Ovary (tissue), 9 donors: ENCODE results near the gene PARD3B. TPM values are rescaled to one million over a fixed set of nuclear protein-coding genes. Genes with fewer than 3 reads are reported as not detected.

Experiments
- DNase-seq, 5 donors: peaks; one replicate each; pipeline ENCODE4 v3.0.0-alpha.2; 2019 to 2020
- H3K27ac ChIP-seq, 2 donors: fragments of 200-600 bp; one replicate each; pipeline versions ENCODE4 v1.5.1 to v1.8.0; 2019 to 2022
- H3K27me3 ChIP-seq: fragments of 200-600 bp; one replicate; pipeline ENCODE4 v1.8.0; 2022
- H3K36me3 ChIP-seq: fragments of 200-600 bp; sonication (generic); one replicate; pipeline ENCODE4 v1.5.1; 2019
- H3K4me1 ChIP-seq: one replicate; pipeline ENCODE4 v1.8.1; 2013; ENCODE audit warnings: mild to moderate bottlenecking, moderate library complexity; ENCODE audit not compliant: insufficient read depth
- H3K4me3 ChIP-seq: fragments of 200-600 bp; sonication (generic); one replicate; pipeline ENCODE4 v1.5.1; 2017
- H3K9me3 ChIP-seq, 2 donors: fragments of 200-600 bp in 1 of 2; sonication (generic) in 1 of 2; one replicate each; pipeline versions ENCODE4 v1.5.1 to v1.8.1; 2013 to 2019; ENCODE audit warnings: mild to moderate bottlenecking in 1 of 2, moderate library complexity in 1 of 2
- EP300 ChIP-seq: sonication (generic); formaldehyde crosslinking; IDR thresholded peaks from one replicate; pipeline ENCODE4 v1.6.1; 2017; ENCODE audit warnings: antibody characterized with exemption
- POLR2A ChIP-seq: fragments of 450-650 bp; IDR thresholded peaks from one replicate; pipeline ENCODE4 v1.6.1; 2017; ENCODE audit warnings: antibody characterized with exemption, mild to moderate bottlenecking, moderate library complexity
- WGBS, 3 donors: extraction: QIAGEN DNeasy Blood & Tissue Kit in 1 of 3; methylation state at CpG; one replicate each; pipeline versions ENCODE4 v1.1.5 to v1.1.7; 2013 to 2017; 5-methylcytosine and 5-hydroxymethylcytosine counted together
- intact Hi-C, 4 donors: fragments of 100-400 bp; cut with DNase I; formaldehyde crosslinking; loops; one replicate each; pipeline versions ENCODE4 v1.11.0 to v1.15.1; 2022 to 2023
- polyA plus RNA-seq, 2 donors: library from polyadenylated mRNA; stranded (reverse); fragments of 200-250 nt in 1 of 2; fragments of 350-450 nt in 1 of 2; fragmentation: Illumina TruSeq in 1 of 2; extraction: RNeasy Lipid Tissue Mini Kit (QIAGEN cat#74804) in 1 of 2; gene quantifications; one replicate each; pipeline ENCODE4 v1.2.3, GENCODE V29; 2013 to 2014
- total RNA-seq, 7 donors: library from RNA; depleted of rRNA in 2 of 7; stranded (reverse); fragments of >200 nt in 2 of 7; fragmentation: NEBNext Ultra II Directional in 3 of 7; extraction: Animal tissue kit (Norgen Biotek cat#: 25700) in 3 of 7; gene quantifications; one replicate each; pipeline versions ENCODE4 v1.1.0 to v1.2.4, GENCODE V29; 2016 to 2023
- TF ChIP-seq, protein P1 (sequence below), 3 donors: fragments of 450-650 bp in 2 of 3; fragments of 200-600 bp in 1 of 3; IDR thresholded peaks; one replicate each; pipeline versions ENCODE4 v1.5.1 to v1.8.0; 2016 to 2022; ENCODE audit warnings: antibody characterized with exemption in 3 of 3, mild to moderate bottlenecking in 1 of 3
- donor health status: DM: no; HTN: no; CAD: no; lungs with moderate emphysema.
- donor health status: DM: no; HTN: no; CAD: no.
- donor health status: Bipolar disorder and iron deficiency.
- donor health status: DM: yes; HTN: yes; CAD: no.
- donor health status: DM: no; HTN: no; CAD: no.
- donor health status: DM: yes; HTN: yes; CAD: no.

The PARD3B gene
- total and polyA plus RNA-seq, 9 donors, result 8.2 to 46.6 (median 28.7) TPM

DNA sequence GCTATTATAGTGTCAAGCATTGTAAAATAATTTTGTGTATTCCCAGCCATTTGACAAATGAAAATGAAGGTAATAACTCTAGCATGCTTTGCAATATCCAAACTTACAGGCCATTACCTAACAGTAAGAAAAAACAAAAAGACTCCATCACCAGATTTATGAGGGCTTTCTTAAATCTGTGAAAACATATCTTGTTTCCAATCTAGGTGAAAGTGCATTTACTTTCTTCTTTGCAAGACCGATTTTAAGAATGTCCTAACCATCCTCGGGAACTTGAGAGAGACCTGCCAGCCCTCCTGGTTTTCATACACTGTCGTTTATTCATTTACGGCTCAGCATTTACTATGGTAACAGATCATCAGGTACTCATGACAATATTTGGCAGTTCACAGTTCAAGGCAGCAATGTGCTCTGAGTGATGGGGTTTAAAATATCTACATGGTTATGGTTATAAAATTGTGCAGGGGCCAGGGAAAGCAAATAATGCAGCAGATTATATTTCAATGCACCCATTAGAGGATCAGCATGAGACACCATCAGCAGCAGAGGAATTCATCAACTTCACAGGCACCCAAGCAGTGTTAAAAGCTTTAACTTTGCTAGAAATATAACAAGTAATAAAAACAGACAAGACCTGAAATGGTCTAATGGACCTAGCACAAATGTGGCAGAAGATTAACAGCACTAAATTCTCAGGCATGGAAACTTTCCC lies 34.4 kb upstream of the PARD3B start:
- Histone ChIP-seq H3K27me3 (no peaks in the 10 kb centered on the region), H3K9me3 (no peaks in the 10 kb centered on the region), H3K4me3 (no peak overlapping the region), H3K27ac (no peak overlapping the region), H3K36me3 (no peaks in the 10 kb centered on the region), H3K4me1 (peaks cover 1% of the 10 kb centered on the region)
- no peak for DNase-seq
- 78 to 84% (median 82%) methylated on average over 4 of the region's 4 CpGs for WGBS, 3 donors
- no peak for TF ChIP-seq EP300
- TF ChIP-seq, protein P1, sequence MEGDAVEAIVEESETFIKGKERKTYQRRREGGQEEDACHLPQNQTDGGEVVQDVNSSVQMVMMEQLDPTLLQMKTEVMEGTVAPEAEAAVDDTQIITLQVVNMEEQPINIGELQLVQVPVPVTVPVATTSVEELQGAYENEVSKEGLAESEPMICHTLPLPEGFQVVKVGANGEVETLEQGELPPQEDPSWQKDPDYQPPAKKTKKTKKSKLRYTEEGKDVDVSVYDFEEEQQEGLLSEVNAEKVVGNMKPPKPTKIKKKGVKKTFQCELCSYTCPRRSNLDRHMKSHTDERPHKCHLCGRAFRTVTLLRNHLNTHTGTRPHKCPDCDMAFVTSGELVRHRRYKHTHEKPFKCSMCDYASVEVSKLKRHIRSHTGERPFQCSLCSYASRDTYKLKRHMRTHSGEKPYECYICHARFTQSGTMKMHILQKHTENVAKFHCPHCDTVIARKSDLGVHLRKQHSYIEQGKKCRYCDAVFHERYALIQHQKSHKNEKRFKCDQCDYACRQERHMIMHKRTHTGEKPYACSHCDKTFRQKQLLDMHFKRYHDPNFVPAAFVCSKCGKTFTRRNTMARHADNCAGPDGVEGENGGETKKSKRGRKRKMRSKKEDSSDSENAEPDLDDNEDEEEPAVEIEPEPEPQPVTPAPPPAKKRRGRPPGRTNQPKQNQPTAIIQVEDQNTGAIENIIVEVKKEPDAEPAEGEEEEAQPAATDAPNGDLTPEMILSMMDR (IDR thresholded peaks at IDR 0.05), result no peak
- no peak for TF ChIP-seq POLR2A
- intact Hi-C loops, result no loop called here

DNA sequence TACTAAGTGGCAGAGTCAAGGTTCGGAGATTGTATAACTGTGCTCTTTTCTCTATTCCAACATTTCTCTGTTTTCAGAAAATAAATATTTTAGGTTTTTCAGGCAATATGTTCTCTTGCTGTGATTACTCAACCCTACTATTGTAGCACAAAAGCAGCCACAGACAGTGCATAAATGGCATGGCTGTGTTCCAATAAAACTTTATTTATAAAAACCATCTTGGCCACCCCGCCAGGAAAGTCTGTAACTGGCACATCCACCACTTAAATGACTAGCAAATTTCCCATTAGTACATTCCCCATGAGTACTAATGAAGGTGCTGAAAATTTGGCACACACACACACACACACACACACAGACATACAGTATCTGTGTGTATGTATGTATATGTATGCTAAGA lies 30.8 kb upstream of the PARD3B start:
- Histone ChIP-seq H3K36me3 (no peaks in the 10 kb centered on the region), H3K27me3 (no peaks in the 10 kb centered on the region), H3K9me3 (no peaks in the 10 kb centered on the region), H3K4me3 (no peak overlapping the region), H3K4me1 (no peaks in the 10 kb centered on the region), H3K27ac (no peak overlapping the region)
- TF ChIP-seq, protein P1 (IDR thresholded peaks at IDR 0.05), result no peak
- TF ChIP-seq EP300 (no peak), POLR2A (no peak)
- intact Hi-C loops, result no loop called here
- no peak for DNase-seq
- WGBS, 3 donors, result 69 to 98% (median 95%) methylated on average over 2 of the region's 2 CpGs

DNA sequence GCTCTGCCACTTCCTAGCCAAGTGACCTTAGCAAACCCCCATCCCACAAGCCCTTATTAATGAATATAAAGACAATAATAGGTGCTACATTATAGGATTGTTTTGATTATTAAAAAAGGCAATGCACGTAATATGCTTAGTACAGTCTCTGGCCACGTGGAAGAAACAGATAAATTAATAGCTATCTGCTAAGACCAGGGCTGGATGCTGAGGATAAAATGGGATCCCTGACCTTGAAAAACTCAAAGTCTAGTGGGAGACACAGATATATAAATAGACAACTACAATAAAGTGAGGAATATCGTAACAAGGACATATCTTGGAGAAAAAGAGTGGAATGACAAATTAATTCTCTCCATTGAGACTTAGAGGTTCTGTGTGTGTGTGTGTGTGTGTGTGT lies 29.9 kb upstream of the PARD3B start:
- no peak for TF ChIP-seq POLR2A
- TF ChIP-seq EP300, result no peak
- TF ChIP-seq, protein P1 (IDR thresholded peaks at IDR 0.05), result no peak
- intact Hi-C loops, result no loop called here
- H3K36me3 ChIP-seq, result no peaks in the 10 kb centered on the region
- no peaks in the 10 kb centered on the region for H3K4me1 ChIP-seq
- H3K4me3 ChIP-seq, result no peak overlapping the region
- no peaks in the 10 kb centered on the region for H3K27me3 ChIP-seq
- H3K9me3 ChIP-seq, result no peaks in the 10 kb centered on the region
- no peak overlapping the region for H3K27ac ChIP-seq
- 33 to 43% (median 35%) methylated on average over 3 of the region's 3 CpGs for WGBS, 3 donors
- no peak for DNase-seq

DNA sequence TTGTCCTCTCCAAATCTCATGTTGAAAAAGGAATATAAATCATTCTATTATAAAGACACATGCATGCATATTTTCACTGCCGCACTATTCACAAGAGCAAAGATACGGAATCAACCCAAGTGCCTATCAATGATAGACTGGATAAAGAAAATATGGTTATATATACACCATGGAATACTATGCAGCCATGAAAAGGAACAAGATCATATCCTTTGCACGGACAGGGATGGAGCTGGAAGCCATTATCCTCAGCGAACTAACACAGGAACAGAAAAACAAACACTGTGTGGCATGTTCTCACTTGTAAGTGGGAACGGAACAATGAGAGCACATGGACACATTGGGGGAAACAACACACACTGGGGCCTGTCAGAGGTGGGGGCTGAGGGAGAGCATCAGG lies 28.1 kb upstream of the PARD3B start:
- TF ChIP-seq EP300 (no peak), POLR2A (no peak)
- TF ChIP-seq, protein P1 (IDR thresholded peaks at IDR 0.05), result no peak
- intact Hi-C loops, result no loop called here
- H3K27ac ChIP-seq, result no peak overlapping the region
- no peaks in the 10 kb centered on the region for H3K4me1 ChIP-seq
- no peaks in the 10 kb centered on the region for H3K36me3 ChIP-seq
- no peaks in the 10 kb centered on the region for H3K9me3 ChIP-seq
- H3K27me3 ChIP-seq, result no peaks in the 10 kb centered on the region
- H3K4me3 ChIP-seq, result no peak overlapping the region
- DNase-seq, result no peak
- WGBS, 3 donors, result 93 to 98% (median 97%) methylated on average over 5 of the region's 5 CpGs
